HG03039 (cell line): ENCODE results near the gene HMGN4.
"Not testable (repeated sequence)": the region's sequence is repeated elsewhere in the genome, so short reads cannot be mapped to it uniquely, and the experiment has no call there.

Experiments
- ATAC-seq: cut with Tn5 transposase; IDR thresholded peaks from one replicate; pipeline ENCODE4 v1.9.1; 2021; ENCODE audit warnings: mild to moderate bottlenecking, moderate library complexity; ENCODE audit not compliant: unreplicated experiment

Gene HMGN4

DNA sequence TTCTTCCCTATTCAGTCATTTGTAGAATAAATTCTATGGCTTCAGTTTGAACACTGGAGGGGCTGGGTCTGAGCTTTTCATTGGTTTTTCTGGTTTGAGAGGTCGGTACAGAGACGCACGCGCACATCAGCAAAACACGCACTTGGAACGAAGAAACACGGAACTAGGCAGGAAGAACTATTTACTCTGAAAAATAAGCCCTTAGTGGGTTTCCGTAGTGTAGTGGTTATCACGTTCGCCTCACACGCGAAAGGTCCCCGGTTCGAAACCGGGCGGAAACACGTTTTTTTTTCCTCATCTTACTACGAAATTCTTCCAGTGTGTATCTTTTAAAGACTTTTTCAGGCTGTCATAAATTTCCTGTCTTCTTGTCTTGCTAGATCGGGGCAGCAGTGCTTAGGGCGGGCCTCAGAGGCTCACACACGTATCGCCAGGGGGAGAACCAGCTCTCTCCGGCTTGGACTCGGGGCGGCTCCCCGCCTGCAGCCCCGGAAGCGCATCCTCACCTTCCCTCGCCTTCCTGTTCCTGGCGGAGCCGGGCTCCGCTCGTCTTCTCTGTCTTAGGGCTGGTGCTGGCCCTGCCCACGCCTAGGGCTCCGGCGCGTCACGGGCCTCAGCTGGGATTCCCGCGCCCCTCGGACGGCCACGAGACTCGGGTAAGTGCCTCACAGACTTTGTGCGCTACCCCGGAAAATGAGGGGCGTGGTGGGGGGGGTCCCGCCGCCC is at the start of gene HMGN4:
Gene HMGN4 (plus strand): TSS at position 521 of the 726 bp plus-strand sequence. CDS start 6,841 bp downstream, outside the sequence.
- ATAC-seq = peak; percentile 41

GRCh38 chr6:26489996-26490964 is 47.9 kb upstream of the HMGN4 start:
- ATAC-seq = no peak

DNA sequence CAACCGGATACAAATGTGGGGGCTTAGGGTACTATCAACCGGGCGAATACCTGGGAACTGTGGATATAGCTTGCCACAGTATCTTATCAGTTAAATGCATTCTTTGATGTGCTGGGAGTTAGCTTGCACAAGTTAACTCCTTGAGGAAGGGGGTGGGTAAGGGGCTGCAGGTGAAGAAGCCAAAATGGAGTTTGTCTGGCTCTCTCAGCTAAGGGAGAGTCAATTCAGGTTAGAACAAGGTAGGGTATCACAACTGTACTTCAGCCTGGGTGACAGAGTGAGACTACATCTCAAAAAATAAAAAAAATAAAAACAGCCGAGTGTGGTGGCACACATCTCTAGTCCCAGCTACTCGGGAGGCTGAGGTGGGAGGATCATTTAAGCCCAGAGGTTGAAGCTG is 46.6 kb upstream of the HMGN4 start:
- no peak for ATAC-seq

DNA sequence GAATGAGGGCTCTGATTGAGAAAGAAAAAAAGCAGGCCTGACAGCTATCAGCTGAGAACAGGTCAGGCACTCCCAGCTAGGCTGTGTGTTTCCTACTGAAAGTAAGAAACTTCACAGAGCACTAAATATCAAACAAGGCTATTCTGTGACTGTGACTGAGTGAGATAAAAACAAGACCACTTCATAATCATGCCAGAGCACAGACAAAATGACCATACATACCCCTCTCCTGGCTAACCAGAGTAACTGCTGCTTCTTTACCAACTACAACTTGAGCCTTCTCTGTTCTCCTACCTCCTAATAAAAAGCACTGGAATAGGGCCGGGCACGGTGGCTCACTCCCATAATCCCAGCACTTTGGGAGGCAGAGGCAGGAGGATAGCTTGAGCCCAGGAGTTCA is 44.9 kb upstream of the HMGN4 start:
- ATAC-seq = no peak

GRCh38 chr6:26494117-26494516 is 44.0 kb upstream of the HMGN4 start:
- no peak for ATAC-seq

GRCh38 chr6:26495281-26495680 is 42.9 kb upstream of the HMGN4 start:
- no peak for ATAC-seq

GRCh38 chr6:26497610-26498009 is 40.6 kb upstream of the HMGN4 start:
- no peak for ATAC-seq

DNA sequence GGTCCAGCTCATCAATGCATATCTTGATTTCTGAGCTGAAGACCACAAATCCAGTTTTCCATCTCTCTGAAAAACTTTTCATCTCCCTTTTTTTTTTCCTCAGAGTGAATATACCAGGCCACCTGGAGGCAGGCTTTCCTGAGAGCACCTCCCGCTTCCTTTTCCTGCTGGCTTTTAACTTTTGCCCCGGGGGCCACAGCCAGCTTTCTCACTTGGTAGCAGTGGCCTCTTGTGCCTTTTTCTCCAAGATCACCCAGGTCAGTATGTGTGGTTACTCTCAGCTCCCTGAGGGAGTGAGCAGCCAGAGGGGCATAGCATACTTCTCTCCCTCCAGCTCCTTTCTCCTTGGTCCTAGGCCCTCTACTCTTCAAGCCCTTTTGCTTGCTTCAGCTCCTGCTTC is 38.1 kb upstream of the HMGN4 start, which contains the start of gene BTN1A1:
Gene BTN1A1 (plus strand): TSS at position 202 of the 400 bp plus-strand sequence. CDS start 984 bp downstream, outside the sequence.
- no peak for ATAC-seq

DNA sequence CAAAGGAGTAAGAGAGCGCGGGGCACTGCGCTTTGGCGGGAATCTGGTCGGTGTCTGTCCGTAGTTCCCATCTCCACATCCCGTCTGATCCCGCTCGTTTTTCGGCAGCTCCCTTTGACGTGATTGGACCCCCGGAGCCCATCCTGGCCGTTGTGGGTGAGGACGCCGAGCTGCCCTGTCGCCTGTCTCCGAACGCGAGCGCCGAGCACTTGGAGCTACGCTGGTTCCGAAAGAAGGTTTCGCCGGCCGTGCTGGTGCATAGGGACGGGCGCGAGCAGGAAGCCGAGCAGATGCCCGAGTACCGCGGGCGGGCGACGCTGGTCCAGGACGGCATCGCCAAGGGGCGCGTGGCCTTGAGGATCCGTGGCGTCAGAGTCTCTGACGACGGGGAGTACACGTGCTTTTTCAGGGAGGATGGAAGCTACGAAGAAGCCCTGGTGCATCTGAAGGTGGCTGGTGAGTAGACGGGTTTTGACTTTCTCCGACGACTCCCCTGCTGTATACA is 36.6 kb upstream of the HMGN4 start:
- ATAC-seq = no peak

GRCh38 chr6:26502165-26502564 is 36.0 kb upstream of the HMGN4 start:
- no peak for ATAC-seq

DNA sequence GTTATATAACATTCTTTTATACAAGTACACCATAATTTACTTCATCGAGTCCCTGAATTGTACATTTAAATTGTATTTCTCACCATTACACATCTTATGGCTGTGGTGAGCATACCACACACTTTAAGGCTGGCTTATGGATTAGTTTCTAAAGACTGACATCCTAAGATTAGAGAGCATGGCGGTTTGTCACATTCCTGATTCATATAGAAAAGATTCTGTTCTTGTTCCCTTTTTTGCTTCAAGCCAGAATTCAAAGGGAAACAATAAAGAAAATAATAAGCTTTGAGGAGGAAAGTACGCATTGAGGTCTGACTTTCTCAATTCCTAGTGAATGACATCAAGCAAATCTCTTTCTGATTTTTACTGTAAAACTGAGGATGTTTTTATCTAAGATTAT is 35.5 kb upstream of the HMGN4 start:
- ATAC-seq = no peak

DNA sequence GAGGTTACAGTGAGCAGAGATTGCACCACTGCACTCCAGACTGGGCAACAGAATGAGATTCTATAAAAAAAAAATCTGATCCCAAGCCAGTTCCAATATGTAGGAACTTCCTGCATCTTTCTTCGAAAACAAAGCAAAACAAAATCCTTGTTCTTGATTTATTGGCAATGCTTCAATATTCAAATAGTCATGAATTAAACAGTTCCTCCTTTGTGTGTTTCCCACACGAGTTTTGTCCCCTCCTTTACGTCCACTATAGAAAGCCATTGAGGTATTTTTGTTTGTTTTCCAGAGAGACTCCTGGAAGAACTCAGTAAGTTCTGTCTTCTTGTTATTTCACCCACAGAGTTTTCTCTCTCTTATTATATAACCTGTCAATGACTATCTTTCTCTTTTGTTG is 30.5 kb upstream of the HMGN4 start:
- no peak for ATAC-seq

DNA sequence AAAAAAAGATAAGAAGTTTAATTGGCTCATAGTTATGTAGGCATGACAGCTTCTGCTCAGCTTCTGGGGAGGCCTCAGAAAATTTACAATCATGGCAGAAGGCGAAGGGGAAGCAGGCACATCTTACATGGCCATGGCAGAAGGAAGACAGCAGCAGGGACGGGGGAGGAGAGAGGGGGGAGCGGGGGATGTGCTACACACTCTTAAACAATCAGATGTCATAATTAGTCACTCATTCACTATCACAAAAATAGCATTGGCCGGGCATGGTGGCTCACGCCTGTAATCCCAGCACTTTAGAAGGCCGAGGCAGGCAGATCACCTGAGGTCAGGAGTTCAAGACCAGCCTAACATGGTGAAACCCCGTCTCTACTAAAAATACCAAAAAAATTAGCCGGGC is 27.1 kb upstream of the HMGN4 start:
- not testable (repeated sequence) for ATAC-seq

- ATAC-seq = no peak
Measured at GRCh38 chr6:26514984-26515383, 23.2 kb upstream of the HMGN4 start.

- no peak for ATAC-seq
Measured at GRCh38 chr6:26516481-26517427, 21.4 kb upstream of the HMGN4 start.

DNA sequence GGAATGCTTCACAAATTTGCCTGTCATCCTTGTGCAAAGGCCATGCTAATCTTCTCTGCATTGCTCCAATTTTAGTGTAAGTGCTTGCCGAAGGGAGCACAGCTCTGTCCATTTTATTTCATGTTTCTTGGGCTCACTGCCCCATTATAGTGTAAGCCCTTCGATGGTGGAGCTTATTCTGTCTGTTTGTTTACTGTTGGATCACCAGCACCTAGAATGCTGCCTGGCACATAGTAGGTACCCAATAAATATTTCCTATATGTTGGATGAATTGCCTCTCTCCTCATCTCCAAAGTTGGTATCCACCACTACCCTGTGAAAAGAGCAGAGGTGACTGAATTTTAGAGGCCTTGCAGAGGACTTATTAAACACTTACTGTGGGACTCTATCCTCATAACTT is 18.8 kb upstream of the HMGN4 start:
- ATAC-seq = no peak

DNA sequence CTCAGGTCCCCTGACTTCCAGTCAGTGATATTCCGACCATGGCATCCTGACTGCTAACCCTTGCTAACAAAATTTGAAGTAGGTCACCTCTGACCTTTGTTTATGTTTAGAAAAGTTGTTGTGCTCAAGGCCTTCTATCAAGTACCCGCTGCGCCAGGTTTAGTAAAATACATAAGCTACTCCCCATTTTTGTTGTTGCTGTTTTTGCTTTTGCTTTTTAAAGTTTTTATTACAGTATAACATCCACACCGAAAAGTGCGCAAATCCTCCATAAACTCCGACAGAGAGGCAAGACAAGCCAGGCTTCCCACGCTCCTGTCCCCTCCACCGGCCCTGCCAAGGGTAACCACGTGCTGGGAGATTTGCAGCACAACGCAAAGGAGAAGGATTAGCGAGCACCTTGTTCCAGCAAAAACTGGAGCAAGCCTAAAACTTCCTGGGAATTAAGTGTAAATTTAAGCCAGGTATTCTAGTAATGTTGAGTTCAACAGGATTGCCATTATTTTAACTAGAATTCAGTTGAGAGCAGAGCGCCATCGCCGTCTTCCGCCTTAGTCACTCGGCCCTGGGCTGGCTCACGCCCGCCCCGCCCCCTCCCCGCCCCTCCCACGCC is 17.8 kb upstream of the HMGN4 start:
- peak; percentile 28 for ATAC-seq

DNA sequence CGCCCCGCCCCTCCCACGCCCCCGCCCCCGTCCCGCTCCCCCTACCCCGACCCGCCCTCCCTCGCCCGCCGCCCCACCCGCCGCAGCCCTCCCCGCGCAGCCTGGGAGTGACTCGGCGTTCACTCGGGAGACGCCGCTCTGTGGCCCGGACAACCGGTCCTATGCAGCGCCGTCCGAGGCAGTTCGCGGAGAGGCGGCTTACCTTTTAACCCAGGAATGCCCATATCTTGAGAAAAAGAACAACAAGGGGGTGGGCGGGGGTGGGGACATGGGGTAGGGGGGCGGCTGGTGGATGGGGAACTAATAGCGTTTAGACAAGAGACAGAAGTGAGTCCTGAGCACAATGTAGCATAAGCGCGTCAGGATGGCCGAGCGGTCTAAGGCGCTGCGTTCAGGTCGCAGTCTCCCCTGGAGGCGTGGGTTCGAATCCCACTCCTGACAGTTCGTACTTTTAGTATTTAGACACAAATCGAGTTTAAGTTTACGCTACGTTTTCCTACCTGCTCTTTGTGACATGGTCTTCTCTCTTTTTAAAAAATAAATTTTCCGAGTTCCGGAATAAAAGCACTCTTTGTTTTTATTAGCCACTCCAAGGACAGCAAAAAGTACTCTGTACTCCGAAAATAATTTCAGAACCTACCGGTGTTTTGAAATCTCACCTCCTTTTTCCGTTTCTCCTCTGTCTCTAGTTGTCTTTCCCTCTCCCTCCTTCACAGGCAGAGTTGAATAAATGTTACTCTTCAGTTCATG is 17.1 kb upstream of the HMGN4 start:
- ATAC-seq = peak; percentile 51
